ENCODE results near the gene PLAAT5. TPM values are rescaled to one million over a fixed set of nuclear protein-coding genes. Genes with fewer than 3 reads are reported as not detected.
"Not testable (repeated sequence)": the region's sequence is repeated elsewhere in the genome, so short reads cannot be mapped to it uniquely, and the experiment has no call there.

The PLAAT5 gene
- total RNA-seq, 1 experiment from 2014 or later, result not detected

- intact Hi-C loops (cut with micrococcal nuclease); ATAC-seq: not testable (repeated sequence)
Observed at GRCh38 chr11:63430731-63431130, 60.2 kb downstream of the PLAAT5 start.

GRCh38 chr11:63427971-63428508 lies 62.9 kb downstream of the PLAAT5 start:
- no peak overlapping the region for H3K4me3 ChIP-seq (replicated peaks in 1 of 2; ENCODE audit: low read depth in 1 of 2, low read length in 2 of 2)
- peak; percentile 58 for ATAC-seq

More at GRCh38 chr11:63430731-63431130, 60.2 kb downstream of the PLAAT5 start:
- BruUV-seq (replicated peaks); H3K4me1 ChIP-seq (ENCODE audit: control insufficient read depth in 1 of 2, insufficient read depth in 2 of 2, low read length in 2 of 2); CTCF ChIA-PET; H3K36me3 ChIP-seq (ENCODE audit: control insufficient read depth in 1 of 2, insufficient read depth in 2 of 2, low read length in 2 of 2); H3K9me3 ChIP-seq (ENCODE audit: control insufficient read depth in 1 of 2, insufficient read depth in 1 of 2, low read depth in 1 of 2, low read length in 2 of 2); H3K9ac ChIP-seq (ENCODE audit: low read length); H3K27ac ChIP-seq (ENCODE audit: low read depth, low read length); POLR2A ChIA-PET; H3K4me3 ChIP-seq (replicated peaks in 1 of 2; ENCODE audit: low read depth in 1 of 2, low read length in 2 of 2); RAD21 ChIA-PET (ENCODE audit: low non-redundant PET in 1 of 2, low total read pairs in 2 of 2, uncharacterized antibody in 2 of 2, unreplicated experiment in 2 of 2); H3K79me2 ChIP-seq (ENCODE audit: insufficient read depth, low read length); H3K4me2 ChIP-seq (ENCODE audit: low read length); H3K9me2 ChIP-seq (ENCODE audit: insufficient read depth); H2AFZ ChIP-seq (ENCODE audit: low read depth, low read length, poor library complexity, severe bottlenecking); H3K27me3 ChIP-seq (ENCODE audit: insufficient read depth, low read length); H4K20me1 ChIP-seq (ENCODE audit: insufficient read depth); DNase-seq (ENCODE audit: low read depth, low spot score): not testable (repeated sequence)

More at GRCh38 chr11:63427971-63428508, 62.9 kb downstream of the PLAAT5 start:
- BruUV-seq (replicated peaks), result no TSS peak
- Histone ChIP-seq H3K9me2 (ENCODE audit: insufficient read depth) (no peaks in the 10 kb centered on the region), H3K4me1 (ENCODE audit: control insufficient read depth in 1 of 2, insufficient read depth in 2 of 2, low read length in 2 of 2) (no peaks in the 10 kb centered on the region), H3K9me3 (ENCODE audit: control insufficient read depth in 1 of 2, insufficient read depth in 1 of 2, low read depth in 1 of 2, low read length in 2 of 2) (no peaks in the 10 kb centered on the region), H3K36me3 (ENCODE audit: control insufficient read depth in 1 of 2, insufficient read depth in 2 of 2, low read length in 2 of 2) (no peaks in the 10 kb centered on the region), H3K79me2 (ENCODE audit: insufficient read depth, low read length) (no peaks in the 10 kb centered on the region), H3K9ac (ENCODE audit: low read length) (no peak overlapping the region), H2AFZ (ENCODE audit: low read depth, low read length, poor library complexity, severe bottlenecking) (no peak overlapping the region), H4K20me1 (ENCODE audit: insufficient read depth) (no peaks in the 10 kb centered on the region), H3K4me2 (ENCODE audit: low read length) (no peak overlapping the region), H3K27me3 (ENCODE audit: insufficient read depth, low read length) (no peaks in the 10 kb centered on the region), H3K27ac (ENCODE audit: low read depth, low read length) (no peak overlapping the region)
- no peak for DNase-seq (ENCODE audit: low read depth, low spot score)
- POLR2A ChIA-PET, result no interaction called here
- CTCF ChIA-PET, result no interaction called here
- no peak for TF ChIP-seq FOSL1 (IDR thresholded peaks at IDR 0.05; ENCODE audit: low read depth)
- TF ChIP-seq EZH2 (IDR thresholded peaks at IDR 0.05), result no peak
- TF ChIP-seq CTCF (IDR thresholded peaks at IDR 0.05 in 2 of 3, conservative IDR thresholded peaks at IDR 0.05 in 1 of 3; ENCODE audit: borderline replicate concordance in 1 of 3, insufficient read depth in 1 of 3, low read depth in 2 of 3, low read length in 2 of 3), result peak in 2 of 3 experiments; percentile 11 to 33; a peak in 2 of 6 replicates
- no peak for TF ChIP-seq RAD21 (IDR thresholded peaks at IDR 0.05; ENCODE audit: low read depth)
- no peak for TF ChIP-seq REST (IDR thresholded peaks at IDR 0.05; ENCODE audit: low read depth)
- no peak for TF ChIP-seq EZH2phosphoT487 (IDR thresholded peaks at IDR 0.05; ENCODE audit: borderline replicate concordance)
- RAD21 ChIA-PET (ENCODE audit: low non-redundant PET in 1 of 2, low total read pairs in 2 of 2, uncharacterized antibody in 2 of 2, unreplicated experiment in 2 of 2), result no interaction called here
- intact Hi-C loops (cut with micrococcal nuclease), result no loop called here

Measured in HCT116 (cell line).